Activated T-helper 1 cell treated with anti-CD3 and anti-CD28 coated beads, Interleukin-12 subunit alpha, Interleukin-12 subunit beta, Interleukin-2, Interleukin-4 antibody, amounts not matched to agents 30 ng/mL and 10 ng/mL and 1 ng/mL, durations not matched to agents 14 hours and 24 hours and 36 hours (primary cell): ENCODE data around the gene DDR1. TPM values are rescaled to one million over a fixed set of nuclear protein-coding genes. Genes with fewer than 3 reads are reported as not detected.
A peak's percentile ranks its signal among the peaks of the same experiment; 100 is the strongest.

Experiments used
- DNase-seq: peaks from one replicate; pipeline ENCODE4 v3.0.0; 2021; ENCODE audit warnings: low spot score
- H3K27ac Mint-ChIP-seq: one replicate; pipeline ENCODE4 v1.8.0; 2021; ENCODE audit warnings: mild to moderate bottlenecking, mixed read lengths
- H3K27me3 Mint-ChIP-seq: one replicate; pipeline ENCODE4 v1.8.0; 2022; ENCODE audit warnings: mild to moderate bottlenecking, moderate library complexity, mixed read lengths; ENCODE audit not compliant: insufficient read depth
- H3K36me3 Mint-ChIP-seq: one replicate; pipeline ENCODE4 v1.8.0; 2021; ENCODE audit warnings: low read depth, mixed read lengths
- H3K4me1 Mint-ChIP-seq: one replicate; pipeline ENCODE4 v1.8.0; 2021; ENCODE audit warnings: low read depth, mixed read lengths
- H3K4me3 Mint-ChIP-seq: one replicate; pipeline ENCODE4 v1.8.0; 2021; ENCODE audit warnings: mild to moderate bottlenecking, moderate library complexity, mixed read lengths
- H3K9me3 Mint-ChIP-seq: one replicate; pipeline ENCODE4 v1.8.0; 2021; ENCODE audit warnings: mixed read lengths
- intact Hi-C: fragments of 100-400 bp; cut with micrococcal nuclease; formaldehyde crosslinking; loops from one replicate; pipeline ENCODE4 v1.15.1; 2024
- total RNA-seq: library from RNA; stranded (reverse); gene quantifications from 2 replicates; pipeline ENCODE4 v1.2.3, GENCODE V29; 2022

DDR1 gene
- total RNA-seq, 1 donor from 2014 or later, result 21.4 TPM

GRCh38 chr6:30877419-30878262 lies 6.7 kb upstream of the DDR1 start:
- peaks cover 43% of the 10 kb centered on the region for H3K4me1 Mint-ChIP-seq
- DNase-seq, result peak; percentile 60
- H3K4me3 Mint-ChIP-seq, result peak overlapping the region; percentile 43
- H3K36me3 Mint-ChIP-seq, result peaks cover 8% of the 10 kb centered on the region
- intact Hi-C loops, result loop anchor here (1.0 kb wide), 7 partner anchors 49 to 202 kb away; partner anchors contain the start of gene IER3
- peaks cover 3% of the 10 kb centered on the region for H3K27me3 Mint-ChIP-seq
- H3K9me3 Mint-ChIP-seq, result peaks cover 8% of the 10 kb centered on the region
- H3K27ac Mint-ChIP-seq, result peak overlapping the region; percentile 75

GRCh38 chr6:30879684-30880427 lies 4.5 kb upstream of the DDR1 start:
- peaks cover 2% of the 10 kb centered on the region for H3K36me3 Mint-ChIP-seq
- intact Hi-C loops, result loop anchor here (5.0 kb wide), 1 partner anchor 263 kb away; the partner anchor contains the start of genes MRPS18B and PPP1R10
- peaks cover 3% of the 10 kb centered on the region for H3K27me3 Mint-ChIP-seq
- peak overlapping the region; percentile 6 for H3K27ac Mint-ChIP-seq
- peaks cover 54% of the 10 kb centered on the region for H3K4me1 Mint-ChIP-seq
- DNase-seq, result no peak
- H3K9me3 Mint-ChIP-seq, result no peaks in the 10 kb centered on the region
- no peak overlapping the region for H3K4me3 Mint-ChIP-seq

- H3K4me3 Mint-ChIP-seq, result no peak overlapping the region
- no peaks in the 10 kb centered on the region for H3K36me3 Mint-ChIP-seq
- peaks cover 55% of the 10 kb centered on the region for H3K4me1 Mint-ChIP-seq
- H3K9me3 Mint-ChIP-seq, result no peaks in the 10 kb centered on the region
- no peak overlapping the region for H3K27ac Mint-ChIP-seq
- peaks cover 3% of the 10 kb centered on the region for H3K27me3 Mint-ChIP-seq
- no peak for DNase-seq
- intact Hi-C loops, result loop anchor here (5.0 kb wide), 1 partner anchor 263 kb away; the partner anchor contains the start of genes MRPS18B and PPP1R10
Measured at GRCh38 chr6:30880698-30881252, 3.5 kb upstream of the DDR1 start.

DNA sequence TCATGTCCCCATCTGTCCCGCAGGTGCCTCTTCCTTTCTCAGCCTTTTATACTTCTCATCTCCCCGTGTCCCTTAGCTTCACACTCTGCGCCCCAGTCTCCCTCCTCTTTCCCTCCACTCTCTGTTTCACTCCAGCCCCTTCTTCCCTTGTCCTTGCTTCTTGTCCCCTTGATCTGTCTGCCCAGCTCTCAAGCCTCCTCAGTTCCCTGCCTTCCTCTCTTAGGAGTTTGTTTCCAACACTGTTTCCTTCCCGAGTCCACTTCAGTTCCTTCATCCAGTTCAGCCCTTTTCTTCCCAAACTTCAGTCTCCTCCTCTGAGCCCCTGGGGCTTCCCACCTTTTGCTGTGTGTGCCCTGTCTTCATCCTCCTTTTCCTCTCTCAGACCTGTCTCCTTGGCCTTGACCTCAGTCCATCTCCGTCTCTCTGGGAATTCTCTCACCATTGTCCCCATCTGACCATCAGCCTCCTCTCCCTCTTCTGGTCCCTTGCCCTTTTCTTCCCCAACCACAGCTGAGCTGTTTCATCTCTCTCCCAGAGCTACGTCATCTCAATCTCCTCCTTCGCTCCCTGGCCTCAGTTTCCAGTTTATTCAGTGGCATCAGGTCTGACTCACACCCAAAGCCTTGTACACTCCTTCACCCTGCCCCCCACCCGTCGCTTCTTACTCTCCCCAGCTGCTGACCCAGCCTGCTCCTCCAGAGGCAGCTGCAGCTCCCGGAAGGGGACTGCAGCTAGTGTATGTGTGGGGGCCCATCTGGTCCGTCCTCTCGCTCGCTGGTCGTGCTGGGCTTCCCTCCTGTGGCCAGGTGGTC lies 2.7 kb upstream of the DDR1 start:
- H3K9me3 Mint-ChIP-seq, result no peaks in the 10 kb centered on the region
- H3K36me3 Mint-ChIP-seq, result no peaks in the 10 kb centered on the region
- DNase-seq, result no peak
- peak overlapping the region; percentile 21 for H3K27ac Mint-ChIP-seq
- H3K27me3 Mint-ChIP-seq, result peaks cover 3% of the 10 kb centered on the region
- intact Hi-C loops, result loop anchor here (5.0 kb wide), 1 partner anchor 264 kb away; the partner anchor contains the start of genes MRPS18B and PPP1R10
- H3K4me3 Mint-ChIP-seq, result no peak overlapping the region
- H3K4me1 Mint-ChIP-seq, result peaks cover 59% of the 10 kb centered on the region

- Mint-ChIP-seq H3K36me3 (no peaks in the 10 kb centered on the region), H3K27ac (no peak overlapping the region), H3K9me3 (no peaks in the 10 kb centered on the region), H3K27me3 (peaks cover 3% of the 10 kb centered on the region), H3K4me1 (peaks cover 56% of the 10 kb centered on the region), H3K4me3 (no peak overlapping the region)
- DNase-seq, result no peak
- intact Hi-C loops, result loop anchor here (5.0 kb wide), 1 partner anchor 265 kb away; the partner anchor contains the start of genes MRPS18B and PPP1R10
Measured at GRCh38 chr6:30882204-30882758, 2.0 kb upstream of the DDR1 start.

GRCh38 chr6:30882759-30883684 lies 1.3 kb upstream of the DDR1 start:
- Mint-ChIP-seq H3K9me3 (no peaks in the 10 kb centered on the region), H3K4me3 (peak overlapping the region; percentile 76), H3K4me1 (peaks cover 50% of the 10 kb centered on the region), H3K36me3 (no peaks in the 10 kb centered on the region), H3K27me3 (peaks cover 3% of the 10 kb centered on the region), H3K27ac (peak overlapping the region; percentile 42)
- no peak for DNase-seq
- intact Hi-C loops, result loop anchor here (5.0 kb wide), 1 partner anchor 266 kb away; the partner anchor contains the start of genes MRPS18B and PPP1R10

- no peaks in the 10 kb centered on the region for H3K36me3 Mint-ChIP-seq
- H3K27ac Mint-ChIP-seq, result peak overlapping the region; percentile 65
- H3K27me3 Mint-ChIP-seq, result peaks cover 3% of the 10 kb centered on the region
- peaks cover 41% of the 10 kb centered on the region for H3K4me1 Mint-ChIP-seq
- peak; percentile 25 for DNase-seq
- intact Hi-C loops, result loop anchor here (1.0 to 5.0 kb wide), 3 partner anchors 24 to 268 kb away; partner anchors contain the start of genes GTF2H4, MRPS18B and PPP1R10
- H3K4me3 Mint-ChIP-seq, result peak overlapping the region; percentile 77
- no peaks in the 10 kb centered on the region for H3K9me3 Mint-ChIP-seq
Measured at GRCh38 chr6:30884521-30885480, 482 bp downstream of the DDR1 start.

- H3K27ac Mint-ChIP-seq, result peak overlapping the region; percentile 63
- H3K36me3 Mint-ChIP-seq, result no peaks in the 10 kb centered on the region
- H3K27me3 Mint-ChIP-seq, result peaks cover 3% of the 10 kb centered on the region
- H3K4me1 Mint-ChIP-seq, result peaks cover 40% of the 10 kb centered on the region
- H3K9me3 Mint-ChIP-seq, result no peaks in the 10 kb centered on the region
- no peak for DNase-seq
- H3K4me3 Mint-ChIP-seq, result peak overlapping the region; percentile 77
- intact Hi-C loops, result loop anchor here (1.0 kb wide), 1 partner anchor 23 kb away; the partner anchor contains the start of gene GTF2H4
Measured at GRCh38 chr6:30885481-30885998, 1.2 kb downstream of the DDR1 start.

GRCh38 chr6:30885999-30886896 lies 1.9 kb downstream of the DDR1 start:
- intact Hi-C loops, result loop anchor here (1.0 kb wide), 1 partner anchor 22 kb away; the partner anchor contains the start of gene GTF2H4
- DNase-seq, result no peak
- Mint-ChIP-seq H3K4me3 (peak overlapping the region; percentile 77), H3K27me3 (peaks cover 3% of the 10 kb centered on the region), H3K4me1 (peaks cover 40% of the 10 kb centered on the region), H3K27ac (peak overlapping the region; percentile 63), H3K36me3 (no peaks in the 10 kb centered on the region), H3K9me3 (no peaks in the 10 kb centered on the region)
